Panc1 (cell line): ENCODE measurements around the gene ITM2C. TPM values are rescaled to one million over a fixed set of nuclear protein-coding genes. Genes with fewer than 3 reads are reported as not detected.

Source experiments
- ATAC-seq: fragments of 200-7000 bp; cut with Tn5 transposase; 2 replicates; pipeline ENCODE4 v1.9.1; 2020; ENCODE audit warnings: mild to moderate bottlenecking, moderate library complexity
- BruUV-seq: library from RNA; stranded (reverse); fragments of 400-500 nt; replicated peaks from 2 replicates; lab custom pipeline; 2021; lab: Mats Ljungman, UMichigan
- CTCF ChIA-PET: fragments of 300-600 bp; sonication (Branson Sonifier 250); formaldehyde crosslinking; loops from one replicate; lab custom pipeline; 2022; ENCODE audit warnings: antibody characterized with exemption; lab: Charles Lee
- POLR2A ChIA-PET: fragments of 300-600 bp; sonication (Branson Sonifier 250); formaldehyde crosslinking; loops from one replicate; lab custom pipeline; 2022; ENCODE audit warnings: antibody characterized with exemption; lab: Charles Lee
- DNase-seq: peaks from one replicate; pipeline ENCODE4 v3.0.0-alpha.2; 2010; ENCODE audit warnings: low read depth, low spot score
- H3K27ac ChIP-seq: 2 replicates; pipeline ENCODE4 v1.5.1; 2011; ENCODE audit warnings: mild to moderate bottlenecking, low read length, inconsistent platforms
- H3K27me3 ChIP-seq: fragments of 200-500 bp; sonication (Bioruptor generic); 2 replicates; pipeline ENCODE4 v1.6.0; 2014; ENCODE audit warnings: low read length, inconsistent platforms; ENCODE audit not compliant: control insufficient read depth, insufficient read depth
- H3K36me3 ChIP-seq: fragments of 200-500 bp; sonication (Bioruptor generic); 2 replicates; pipeline ENCODE4 v1.5.1; 2014; ENCODE audit warnings: inconsistent platforms, mild to moderate bottlenecking, low read length, moderate library complexity; ENCODE audit not compliant: control insufficient read depth, insufficient read depth
- H3K4me1 ChIP-seq: 2 replicates; pipeline ENCODE4 v1.5.1; 2011; ENCODE audit warnings: inconsistent platforms, mild to moderate bottlenecking, low read length, moderate library complexity; ENCODE audit not compliant: control insufficient read depth, insufficient read depth
- H3K4me3 ChIP-seq, 2 experiments: 2 replicates each; pipeline ENCODE4 v1.5.1; 2011 to 2012; ENCODE audit warnings: low read depth in 2 of 2, low read length in 2 of 2, mild to moderate bottlenecking in 2 of 2, inconsistent platforms in 1 of 2, moderate library complexity in 1 of 2
- H3K9me3 ChIP-seq: fragments of 200-500 bp; sonication (Bioruptor generic); 2 replicates; pipeline ENCODE4 v1.5.1; 2014; ENCODE audit warnings: low read depth, mild to moderate bottlenecking, inconsistent platforms, low read length, moderate library complexity; ENCODE audit not compliant: control insufficient read depth, insufficient read depth
- POLR2AphosphoS5 ChIP-seq: IDR thresholded peaks from 2 replicates; pipeline ENCODE4 v1.6.1; 2012; ENCODE audit warnings: mild to moderate bottlenecking, low read depth, low read length, moderate library complexity
- SIN3A ChIP-seq: IDR thresholded peaks from 2 replicates; pipeline ENCODE4 v1.6.1; 2012; ENCODE audit warnings: low read depth, mild to moderate bottlenecking, low read length, moderate library complexity, borderline replicate concordance; ENCODE audit not compliant: insufficient read depth
- TCF7L2 ChIP-seq: IDR thresholded peaks from 2 replicates; pipeline ENCODE4 v1.6.1; 2011; ENCODE audit warnings: mild to moderate bottlenecking, low read depth, low read length, inconsistent platforms
- in situ Hi-C: cut with HindIII; loops from 2 replicates; pipeline ENCODE4 v1.10.0; 2016; ENCODE audit warnings: low sequenced_read_pairs, low pct_unique_long_range_greater_than_20kb
- intact Hi-C: fragments of 100-400 bp; cut with micrococcal nuclease; formaldehyde crosslinking; loops from one replicate; pipeline ENCODE4 v1.10.0; 2022; ENCODE audit not compliant: unreplicated experiment
- total RNA-seq: library from RNA; stranded (reverse); gene quantifications from one replicate; pipeline ENCODE4 v1.2.1, GENCODE V29; 2021; ENCODE audit not compliant: unreplicated experiment
- TF ChIP-seq, protein P1 (sequence below): fragments of 450-650 bp; IDR thresholded peaks from 2 replicates; pipeline ENCODE4 v1.5.1; 2017; ENCODE audit warnings: mild to moderate bottlenecking
- TF ChIP-seq, protein P2 (sequence below), 2 experiments: IDR thresholded peaks; 2 replicates each; pipeline ENCODE4 v1.6.1; 2011 to 2012; ENCODE audit warnings: low read depth in 2 of 2, control low read depth in 1 of 2, low read length in 1 of 2, mild to moderate bottlenecking in 1 of 2, moderate library complexity in 1 of 2; ENCODE audit not compliant: insufficient read depth in 1 of 2

ITM2C gene
- total RNA-seq, 1 experiment from 2014 or later: 114 TPM

DNA sequence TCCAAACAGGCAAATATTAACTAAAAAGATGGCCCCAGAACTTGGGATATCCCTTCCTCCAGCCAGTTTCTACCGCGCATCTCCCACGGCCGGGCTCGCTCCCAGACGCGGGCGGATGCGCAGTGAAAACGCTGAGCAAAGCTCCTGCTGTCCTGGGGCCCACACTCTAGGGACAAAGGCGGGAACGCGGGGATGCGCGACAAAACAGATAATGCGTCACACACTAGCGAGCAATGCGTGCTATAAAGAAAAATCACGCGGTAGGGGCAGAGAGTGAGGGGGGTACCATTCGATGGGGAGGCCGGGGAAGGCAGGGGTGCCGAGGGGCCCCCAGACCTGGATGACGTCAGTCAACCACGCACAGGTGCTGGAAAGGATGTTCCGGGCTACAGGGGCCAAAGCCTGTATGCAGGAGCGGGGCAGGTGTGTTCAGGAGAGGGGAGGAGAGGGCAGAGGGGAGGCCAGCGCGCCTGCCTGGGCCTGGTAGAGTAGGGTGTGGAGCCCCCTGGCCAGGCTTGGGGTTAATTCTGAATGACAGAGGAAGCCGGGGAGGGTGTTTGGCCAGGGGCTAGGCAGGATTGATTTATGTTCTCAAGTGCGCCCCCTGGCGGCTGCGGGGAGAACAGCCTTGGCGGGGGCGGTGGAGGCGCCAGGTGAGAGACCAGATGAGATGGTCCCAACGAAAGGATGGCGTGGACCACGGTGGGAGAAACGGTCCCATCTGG, 14.9 kb upstream of the ITM2C start:
- ChIA-PET POLR2A (no interaction called here), CTCF (interaction anchor here (0.6 to 2.6 kb wide), 4 partner anchors 16 to 1060 kb away, joined by 3 to 10 read pairs (median 6); no protein-coding TSS in a partner anchor)
- Histone ChIP-seq H3K4me1 (no peaks in the 10 kb centered on the region; the same call in 1 of the 2 replicates), H3K4me3 (no peak overlapping the region), H3K9me3 (no peaks in the 10 kb centered on the region), H3K36me3 (no peaks in the 10 kb centered on the region), H3K27ac (no peak overlapping the region), H3K27me3 (peaks cover 10% of the 10 kb centered on the region)
- ATAC-seq (no peak), DNase-seq (no peak)
- in situ Hi-C loops (no loop called here), intact Hi-C loops (no loop called here)
- BruUV-seq: no TSS peak
- TF ChIP-seq, protein P1, sequence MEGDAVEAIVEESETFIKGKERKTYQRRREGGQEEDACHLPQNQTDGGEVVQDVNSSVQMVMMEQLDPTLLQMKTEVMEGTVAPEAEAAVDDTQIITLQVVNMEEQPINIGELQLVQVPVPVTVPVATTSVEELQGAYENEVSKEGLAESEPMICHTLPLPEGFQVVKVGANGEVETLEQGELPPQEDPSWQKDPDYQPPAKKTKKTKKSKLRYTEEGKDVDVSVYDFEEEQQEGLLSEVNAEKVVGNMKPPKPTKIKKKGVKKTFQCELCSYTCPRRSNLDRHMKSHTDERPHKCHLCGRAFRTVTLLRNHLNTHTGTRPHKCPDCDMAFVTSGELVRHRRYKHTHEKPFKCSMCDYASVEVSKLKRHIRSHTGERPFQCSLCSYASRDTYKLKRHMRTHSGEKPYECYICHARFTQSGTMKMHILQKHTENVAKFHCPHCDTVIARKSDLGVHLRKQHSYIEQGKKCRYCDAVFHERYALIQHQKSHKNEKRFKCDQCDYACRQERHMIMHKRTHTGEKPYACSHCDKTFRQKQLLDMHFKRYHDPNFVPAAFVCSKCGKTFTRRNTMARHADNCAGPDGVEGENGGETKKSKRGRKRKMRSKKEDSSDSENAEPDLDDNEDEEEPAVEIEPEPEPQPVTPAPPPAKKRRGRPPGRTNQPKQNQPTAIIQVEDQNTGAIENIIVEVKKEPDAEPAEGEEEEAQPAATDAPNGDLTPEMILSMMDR: peak; percentile 89
- TF ChIP-seq TCF7L2 (no peak), POLR2AphosphoS5 (no peak), SIN3A (no peak)
- TF ChIP-seq, protein P2, sequence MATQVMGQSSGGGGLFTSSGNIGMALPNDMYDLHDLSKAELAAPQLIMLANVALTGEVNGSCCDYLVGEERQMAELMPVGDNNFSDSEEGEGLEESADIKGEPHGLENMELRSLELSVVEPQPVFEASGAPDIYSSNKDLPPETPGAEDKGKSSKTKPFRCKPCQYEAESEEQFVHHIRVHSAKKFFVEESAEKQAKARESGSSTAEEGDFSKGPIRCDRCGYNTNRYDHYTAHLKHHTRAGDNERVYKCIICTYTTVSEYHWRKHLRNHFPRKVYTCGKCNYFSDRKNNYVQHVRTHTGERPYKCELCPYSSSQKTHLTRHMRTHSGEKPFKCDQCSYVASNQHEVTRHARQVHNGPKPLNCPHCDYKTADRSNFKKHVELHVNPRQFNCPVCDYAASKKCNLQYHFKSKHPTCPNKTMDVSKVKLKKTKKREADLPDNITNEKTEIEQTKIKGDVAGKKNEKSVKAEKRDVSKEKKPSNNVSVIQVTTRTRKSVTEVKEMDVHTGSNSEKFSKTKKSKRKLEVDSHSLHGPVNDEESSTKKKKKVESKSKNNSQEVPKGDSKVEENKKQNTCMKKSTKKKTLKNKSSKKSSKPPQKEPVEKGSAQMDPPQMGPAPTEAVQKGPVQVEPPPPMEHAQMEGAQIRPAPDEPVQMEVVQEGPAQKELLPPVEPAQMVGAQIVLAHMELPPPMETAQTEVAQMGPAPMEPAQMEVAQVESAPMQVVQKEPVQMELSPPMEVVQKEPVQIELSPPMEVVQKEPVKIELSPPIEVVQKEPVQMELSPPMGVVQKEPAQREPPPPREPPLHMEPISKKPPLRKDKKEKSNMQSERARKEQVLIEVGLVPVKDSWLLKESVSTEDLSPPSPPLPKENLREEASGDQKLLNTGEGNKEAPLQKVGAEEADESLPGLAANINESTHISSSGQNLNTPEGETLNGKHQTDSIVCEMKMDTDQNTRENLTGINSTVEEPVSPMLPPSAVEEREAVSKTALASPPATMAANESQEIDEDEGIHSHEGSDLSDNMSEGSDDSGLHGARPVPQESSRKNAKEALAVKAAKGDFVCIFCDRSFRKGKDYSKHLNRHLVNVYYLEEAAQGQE (IDR thresholded peaks at IDR 0.05; ENCODE audit: insufficient read depth in 1 of 2, low read depth in 2 of 2, low read length in 1 of 2): no peak

DNA sequence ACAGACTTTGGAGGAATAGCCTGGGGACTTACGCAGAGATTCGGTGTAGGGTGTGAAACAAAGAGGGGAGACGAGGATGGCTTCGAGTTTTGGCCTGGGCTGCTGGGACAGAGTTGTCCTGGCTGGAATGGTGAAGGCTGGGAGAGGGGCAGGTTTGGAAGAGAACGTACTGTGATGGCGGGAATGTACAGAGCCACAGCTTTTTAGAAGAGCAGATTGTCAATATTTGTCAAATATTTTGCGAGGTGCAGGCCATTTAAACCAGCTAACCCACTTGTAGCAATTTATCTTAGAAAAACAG, 14.4 kb upstream of the ITM2C start:
- H3K36me3 ChIP-seq: no peaks in the 10 kb centered on the region
- CTCF ChIA-PET: interaction anchor here (0.6 to 1.3 kb wide), 2 partner anchors 16 to 26 kb away, joined by 3 to 4 read pairs; no protein-coding TSS in a partner anchor
- H3K9me3 ChIP-seq: no peaks in the 10 kb centered on the region
- H3K27me3 ChIP-seq: peaks cover 10% of the 10 kb centered on the region
- H3K4me1 ChIP-seq: no peaks in the 10 kb centered on the region; the same call in 1 of the 2 replicates
- no TSS peak for BruUV-seq
- POLR2A ChIA-PET: no interaction called here
- ATAC-seq (no peak), DNase-seq (no peak)
- no peak overlapping the region for H3K27ac ChIP-seq
- no peak overlapping the region for H3K4me3 ChIP-seq
- intact Hi-C loops (no loop called here), in situ Hi-C loops (no loop called here)
- TF ChIP-seq TCF7L2: no peak
- TF ChIP-seq POLR2AphosphoS5: no peak
- no peak for TF ChIP-seq SIN3A
- TF ChIP-seq, protein P2 (IDR thresholded peaks at IDR 0.05; ENCODE audit: insufficient read depth in 1 of 2, low read depth in 2 of 2, low read length in 1 of 2): no peak
- TF ChIP-seq, protein P1: peak; percentile 54
